ENCODE measurements around the gene TCEAL7. TPM values are rescaled to one million over a fixed set of nuclear protein-coding genes. Genes with fewer than 3 reads are reported as not detected.

The TCEAL7 gene
- total and polyA plus RNA-seq, 2 of the 13 experiments (the other 11 are each of a cell fraction or from before 2014, with no cell fraction given) = not detected

DNA sequence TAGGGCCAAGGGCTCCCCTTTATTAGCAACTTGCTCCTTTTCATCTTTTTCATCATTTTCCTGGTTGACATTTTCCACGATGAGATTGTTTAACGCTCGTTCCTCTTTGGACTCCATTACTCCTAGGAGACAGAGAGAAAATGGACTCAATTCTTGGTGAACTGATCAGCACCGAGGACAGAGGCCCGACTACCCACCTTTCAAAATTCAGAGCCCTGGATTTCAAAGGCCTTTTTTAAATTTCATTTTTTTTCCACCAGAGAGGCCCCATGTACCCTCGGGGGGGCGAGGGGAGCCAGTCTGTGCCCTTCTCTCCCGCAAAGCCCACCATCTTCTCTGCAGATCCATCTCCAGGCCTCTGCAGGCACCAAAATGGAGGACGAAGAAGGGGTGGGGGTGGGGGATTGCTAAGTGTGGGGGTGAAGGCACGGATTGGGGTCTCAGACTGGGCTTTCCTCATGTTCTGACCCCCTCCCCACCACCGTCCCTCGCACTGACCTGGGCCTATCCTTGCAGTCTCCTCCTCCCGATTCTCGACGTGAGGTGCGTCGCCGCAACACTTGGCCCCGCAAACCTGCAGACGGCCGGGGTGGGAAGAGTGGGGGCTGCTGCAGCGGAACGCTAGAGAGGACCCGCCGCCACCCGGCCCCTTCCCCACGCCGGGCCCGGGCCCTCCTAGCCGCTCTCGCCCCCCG lies 20.0 kb upstream of the TCEAL7 start:
- peak overlapping the region in 1 of 3 experiments; percentile 43; a peak in 1 of 6 replicates for H3K4me3 ChIP-seq (replicated peaks in 1 of 3; ENCODE audit: insufficient read depth in 1 of 3, low read depth in 2 of 3, low read length in 3 of 3)
- no peaks in the 10 kb centered on the region for H3K36me3 ChIP-seq (replicated peaks in 1 of 2; ENCODE audit: control insufficient read depth in 1 of 2, insufficient read depth in 2 of 2, low read length in 2 of 2)
- ATAC-seq = no peak
- H2AFZ ChIP-seq (ENCODE audit: low read length) = no peak overlapping the region
- no peak for FAIRE-seq
- H3K27me3 ChIP-seq (ENCODE audit: control insufficient read depth in 1 of 2, insufficient read depth in 2 of 2, low read length in 2 of 2) = no peaks in the 10 kb centered on the region
- no peaks in the 10 kb centered on the region for H3K9me3 ChIP-seq (ENCODE audit: low read length)
- H4K20me1 ChIP-seq (ENCODE audit: insufficient read depth, low read length) = no peaks in the 10 kb centered on the region
- TF ChIP-seq AKAP8 (CRISPR knock-in tag; IDR thresholded peaks at IDR 0.05) (no peak), REST (IDR thresholded peaks at IDR 0.05; ENCODE audit: borderline replicate concordance in 1 of 2, low read depth in 1 of 2, low read length in 2 of 2) (peak in 1 of 2 experiments; percentile 65; a peak in 2 of 4 replicates)
- ChIA-PET POLR2A (no interaction called here), CTCF (ENCODE audit: low intra/inter-chr PET ratio, low total read pairs) (no interaction called here)
- in situ Hi-C loops (cut with HindIII; ENCODE audit: extremely low pct_ligation_motif_present, low pct_unique_long_range_greater_than_20kb) = no loop called here
- BruUV-seq (replicated peaks) = no TSS peak
- no peaks in the 10 kb centered on the region for H3K4me1 ChIP-seq (ENCODE audit: insufficient read depth, low read length)
- no peak for DNase-seq (ENCODE audit: low spot score)
- intact Hi-C loops (cut with micrococcal nuclease; ENCODE audit: unreplicated experiment) = no loop called here
- no peak overlapping the region for H3K9ac ChIP-seq (ENCODE audit: insufficient read depth, low read depth, low read length)
- 87% methylated on average over 18 of the region's 32 CpGs for WGBS (ENCODE audit: low lambda C conversion rate)
- H3K27ac ChIP-seq (ENCODE audit: extremely low read length, insufficient read depth, low read length) = no peak overlapping the region
- H3K79me2 ChIP-seq (ENCODE audit: insufficient read depth, low read length) = no peaks in the 10 kb centered on the region
- 0 out of 2 replicates have a peak overlapping the region, but pooled peaks have one; percentile 61 for H3K4me2 ChIP-seq (ENCODE audit: low read depth, low read length)

Measured in HepG2 (cell line).